Mesodermal cell (in vitro differentiated cells): ENCODE data around the gene SHC1.

Source experiments
- H3K27ac ChIP-seq: 2 replicates; pipeline ENCODE4 v1.7.0; 2013; ENCODE audit warnings: mild to moderate bottlenecking, low read depth, low read length, moderate library complexity; ENCODE audit not compliant: severe bottlenecking
- H3K36me3 ChIP-seq: 2 replicates; pipeline ENCODE4 v1.7.1; 2013; ENCODE audit warnings: mild to moderate bottlenecking, low read length, moderate library complexity; ENCODE audit not compliant: control insufficient read depth, insufficient read depth
- H3K4me1 ChIP-seq: one replicate; pipeline ENCODE4 v1.7.1; 2013; ENCODE audit warnings: mild to moderate bottlenecking, low read length; ENCODE audit not compliant: insufficient read depth, control insufficient read depth, poor library complexity, severe bottlenecking
- H3K4me3 ChIP-seq: 2 replicates; pipeline ENCODE4 v1.7.0; 2013; ENCODE audit warnings: low read length, control low read depth, mild to moderate bottlenecking; ENCODE audit not compliant: insufficient read depth, poor library complexity, severe bottlenecking; ENCODE audit errors: extremely low read depth
- H3K9me3 ChIP-seq: 2 replicates; pipeline ENCODE4 v1.7.1; 2013; ENCODE audit warnings: mild to moderate bottlenecking, low read length, moderate library complexity; ENCODE audit not compliant: control insufficient read depth
- WGBS, 2 experiments: methylation state at CpG; one replicate each; pipeline ENCODE4 v1.1.5; 2013; ENCODE audit warnings: missing lambda C conversion rate in 2 of 2; ENCODE audit not compliant: insufficient coverage in 2 of 2; 5-methylcytosine and 5-hydroxymethylcytosine counted together

Gene SHC1

DNA sequence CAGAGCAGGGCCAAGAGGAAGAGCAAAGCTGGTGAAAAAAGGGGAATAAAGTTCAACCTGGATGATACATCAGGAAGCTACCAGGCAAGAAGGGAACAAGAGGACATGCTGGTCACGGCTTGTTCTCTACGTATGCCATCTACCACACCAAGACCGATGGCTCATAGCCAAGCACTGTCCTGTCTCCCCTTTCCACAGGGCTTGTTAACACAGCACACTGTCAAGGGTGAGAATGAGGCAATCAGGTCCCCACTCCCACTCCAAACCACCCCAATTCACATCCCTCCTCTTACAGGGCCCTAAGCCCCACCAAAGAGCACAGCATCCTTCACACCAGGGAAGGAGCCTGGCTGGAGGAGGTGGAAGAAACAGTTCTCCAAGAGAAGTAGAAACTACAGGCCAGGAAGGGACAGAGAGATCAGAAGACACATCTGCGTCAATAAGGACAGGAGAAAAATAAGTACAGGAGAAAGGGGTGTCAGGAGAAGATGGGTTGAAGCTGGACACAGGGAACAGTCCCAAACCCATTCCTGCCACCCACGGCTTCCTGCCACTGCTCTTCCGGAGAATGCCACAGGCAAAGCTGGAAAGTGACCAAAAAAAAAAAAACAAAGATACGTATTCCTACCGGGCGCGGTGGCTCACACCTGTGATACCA is 923 bp upstream of the SHC1 start:
- no peaks in the 10 kb centered on the region for H3K9me3 ChIP-seq
- peaks cover 26% of the 10 kb centered on the region for H3K4me1 ChIP-seq
- H3K36me3 ChIP-seq, result peaks cover 41% of the 10 kb centered on the region
- 60 to 72% methylated on average over 4 to 10 of the region's 10 CpGs for WGBS, 2 experiments
- H3K27ac ChIP-seq, result peak overlapping the region; percentile 100
- H3K4me3 ChIP-seq, result peak overlapping the region; percentile 69

DNA sequence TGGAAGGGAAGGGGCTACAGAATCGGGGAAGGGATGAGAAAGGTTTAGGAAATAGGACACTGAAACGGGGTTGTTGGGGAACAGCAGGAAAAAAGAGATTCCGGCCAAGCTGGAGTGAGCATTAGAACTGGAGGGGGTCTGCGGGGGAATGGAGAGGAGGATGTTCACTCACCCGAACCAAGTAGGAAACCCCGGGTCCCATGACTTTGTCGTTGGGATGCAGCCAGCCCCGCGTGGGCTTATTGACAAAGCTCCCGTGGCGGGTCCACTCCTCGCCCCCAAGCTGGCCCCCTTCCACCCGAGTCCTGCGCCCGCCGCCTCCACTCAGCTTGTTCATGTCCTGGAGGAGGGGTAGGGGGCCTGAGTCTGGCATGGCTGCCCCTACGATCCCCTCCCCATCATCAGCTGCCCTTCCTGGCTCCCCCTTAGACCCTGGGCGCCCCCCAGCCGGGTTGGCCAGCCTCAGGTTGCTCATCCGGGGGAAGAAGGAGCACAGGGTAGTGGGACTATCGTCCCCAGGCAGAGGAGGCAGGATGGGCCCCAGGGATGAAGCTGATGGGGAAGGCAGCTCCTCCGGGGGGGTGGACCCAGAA is 591 bp downstream of the SHC1 start:
- Histone ChIP-seq H3K4me1 (peaks cover 20% of the 10 kb centered on the region), H3K27ac (peak overlapping the region; percentile 100), H3K4me3 (peak overlapping the region; percentile 69), H3K36me3 (peaks cover 49% of the 10 kb centered on the region), H3K9me3 (no peaks in the 10 kb centered on the region)
- WGBS, 2 experiments, result 0 to 1% methylated on average over 15 to 17 of the region's 22 CpGs

DNA sequence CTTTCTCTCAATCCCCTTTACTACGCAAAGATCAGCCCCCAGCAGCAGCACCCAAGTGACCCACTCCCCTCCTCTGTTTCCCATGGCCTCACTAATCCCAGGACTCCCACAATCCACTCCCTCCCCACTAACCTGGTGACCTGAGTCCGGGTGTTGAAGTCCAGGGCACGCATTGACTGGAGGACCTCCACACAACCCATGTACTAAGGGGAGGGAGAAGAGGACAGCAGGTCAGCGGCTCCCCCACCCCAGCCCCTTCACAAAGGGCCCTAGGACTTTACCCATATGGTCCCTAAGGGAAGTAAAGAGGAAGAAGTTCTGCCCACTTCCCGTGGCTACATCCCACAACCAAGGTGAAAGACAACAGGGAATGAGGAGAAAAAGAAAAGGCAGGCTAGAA is 1.3 kb downstream of the SHC1 start:
- H3K9me3 ChIP-seq, result no peaks in the 10 kb centered on the region
- no peak overlapping the region for H3K27ac ChIP-seq
- 22% methylated on average over 3 of the region's 5 CpGs; no CpG with 5 or more reads in 1 of the 2 experiments for WGBS, 2 experiments
- peaks cover 56% of the 10 kb centered on the region for H3K36me3 ChIP-seq
- peak overlapping the region; percentile 69 for H3K4me3 ChIP-seq
- peaks cover 20% of the 10 kb centered on the region for H3K4me1 ChIP-seq

DNA sequence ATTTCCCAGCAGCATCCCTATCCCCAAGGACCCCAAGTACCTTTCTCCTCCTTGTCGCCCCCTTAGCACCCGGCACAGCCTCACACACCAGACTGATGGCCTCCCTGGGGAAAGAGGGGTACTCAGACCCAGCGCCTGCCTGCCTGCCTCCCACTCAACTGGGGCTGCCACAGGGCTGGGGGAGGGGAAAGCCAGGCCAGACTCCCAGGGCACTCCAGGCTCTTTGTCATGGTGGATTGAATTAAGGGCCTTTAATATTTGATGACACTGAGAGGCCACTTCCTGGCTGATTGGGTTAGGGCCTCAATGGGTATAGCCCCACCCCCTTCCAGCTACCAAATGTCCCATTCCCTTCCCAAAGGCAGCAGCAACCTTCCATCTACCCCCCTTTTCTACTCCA is 1.8 kb downstream of the SHC1 start:
- no peaks in the 10 kb centered on the region for H3K9me3 ChIP-seq
- H3K27ac ChIP-seq, result no peak overlapping the region
- H3K4me1 ChIP-seq, result peaks cover 23% of the 10 kb centered on the region
- peak overlapping the region; percentile 69 for H3K4me3 ChIP-seq
- peaks cover 61% of the 10 kb centered on the region for H3K36me3 ChIP-seq
- WGBS, 2 experiments, result no CpG with 5 or more reads among the region's 3 CpGs

DNA sequence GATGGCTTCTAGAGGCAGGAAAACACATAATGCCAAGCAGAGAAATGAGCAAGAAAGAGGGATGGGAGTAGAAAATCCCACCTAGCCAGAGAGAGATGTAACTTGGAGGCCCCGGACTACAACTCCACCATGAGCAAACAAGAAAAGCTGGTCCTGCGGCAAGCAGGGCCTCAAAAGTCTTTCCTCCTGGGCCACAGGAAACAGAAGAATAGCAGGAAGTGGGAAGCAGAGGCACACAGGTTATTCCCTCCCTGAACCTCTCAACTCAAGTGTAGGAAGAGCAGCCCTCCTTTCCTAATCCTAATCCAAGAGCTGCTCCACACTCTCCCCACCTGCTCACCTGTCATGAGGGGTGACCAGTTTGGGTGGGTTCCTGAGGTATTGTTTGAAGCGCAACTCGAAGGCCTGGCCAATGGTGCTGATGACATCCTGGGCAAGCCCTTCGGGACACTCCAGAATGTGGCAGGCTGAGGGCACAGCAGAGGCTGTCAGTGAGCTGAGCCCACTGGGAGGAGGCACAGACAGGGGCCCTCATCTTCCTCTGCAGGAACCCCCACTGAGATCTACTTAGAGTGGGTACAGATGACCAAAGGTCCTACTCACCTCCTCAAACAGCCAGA is 3.1 kb downstream of the SHC1 start:
- H3K4me1 ChIP-seq, result peaks cover 36% of the 10 kb centered on the region
- H3K36me3 ChIP-seq, result peaks cover 73% of the 10 kb centered on the region
- no peak overlapping the region for H3K4me3 ChIP-seq
- no peak overlapping the region for H3K27ac ChIP-seq
- H3K9me3 ChIP-seq, result no peaks in the 10 kb centered on the region
- WGBS, 2 experiments, result 96 to 97% methylated on average over 3 to 4 of the region's 5 CpGs

DNA sequence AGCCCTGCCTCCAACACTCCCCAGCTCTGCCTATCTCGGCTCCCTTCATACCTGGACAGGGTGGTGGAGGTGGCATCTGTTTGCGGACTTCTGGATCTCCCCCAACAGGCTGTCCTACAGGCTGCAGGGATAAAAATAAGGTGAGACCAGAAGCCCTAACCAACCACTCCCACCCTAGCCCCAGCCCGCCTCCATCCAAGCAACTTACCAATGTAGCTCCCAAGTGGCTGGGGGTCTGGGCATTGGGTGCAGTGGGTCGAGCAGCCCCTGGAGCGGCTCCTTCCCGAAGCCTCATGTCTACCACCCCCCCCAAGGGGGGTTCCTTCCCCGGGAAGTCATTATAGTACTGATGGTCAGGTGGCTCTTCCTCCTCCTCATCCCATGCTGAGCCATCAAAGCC is 4.4 kb downstream of the SHC1 start:
- no peak overlapping the region for H3K4me3 ChIP-seq
- WGBS, 2 experiments, result no CpG with 5 or more reads among the region's 7 CpGs
- H3K4me1 ChIP-seq, result peaks cover 30% of the 10 kb centered on the region
- no peaks in the 10 kb centered on the region for H3K9me3 ChIP-seq
- no peak overlapping the region for H3K27ac ChIP-seq
- H3K36me3 ChIP-seq, result peaks cover 75% of the 10 kb centered on the region

DNA sequence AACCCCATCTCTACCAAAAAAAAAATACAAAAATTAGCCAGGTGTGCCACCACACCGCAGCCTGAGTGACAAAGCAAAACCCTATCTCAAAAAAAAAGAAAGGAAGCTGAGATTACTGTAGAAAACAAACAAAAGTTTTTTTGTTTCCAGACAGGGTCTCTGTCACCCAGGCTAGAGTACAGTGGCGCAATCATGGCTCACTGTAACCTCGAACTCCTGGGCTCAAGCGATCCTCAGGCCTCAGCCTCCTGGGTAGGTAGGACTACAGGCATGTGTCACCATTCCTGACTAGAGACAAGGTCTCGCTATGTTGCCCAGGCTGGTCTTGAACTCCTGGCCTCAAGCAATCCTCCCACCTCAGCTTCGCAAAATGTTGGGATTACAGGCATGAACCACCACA is 6.2 kb downstream of the SHC1 start:
- Histone ChIP-seq H3K36me3 (peaks cover 76% of the 10 kb centered on the region), H3K9me3 (no peaks in the 10 kb centered on the region), H3K4me3 (no peak overlapping the region), H3K27ac (no peak overlapping the region), H3K4me1 (peaks cover 34% of the 10 kb centered on the region)
- WGBS, 2 experiments, result 90 to 95% methylated on average over 3 to 5 of the region's 6 CpGs

DNA sequence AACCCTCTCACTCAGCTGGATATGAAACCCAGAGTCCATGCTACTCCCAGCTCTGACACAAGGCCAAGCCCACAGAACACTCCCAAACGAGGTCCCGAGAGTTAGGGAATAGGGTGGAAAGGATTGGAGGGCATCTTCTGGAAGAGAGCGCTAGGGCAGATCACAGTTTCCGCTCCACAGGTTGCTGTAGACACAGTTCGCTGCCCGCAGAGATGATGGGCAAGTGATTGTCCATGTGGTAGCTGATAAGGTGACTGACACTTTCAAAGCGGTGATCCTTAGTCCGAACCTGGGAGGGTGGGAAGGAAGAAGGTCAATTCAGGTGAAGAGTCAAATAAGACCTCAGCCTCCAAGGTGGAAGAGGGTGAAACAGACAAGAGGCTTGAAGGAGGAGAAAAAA is 6.9 kb downstream of the SHC1 start:
- peaks cover 76% of the 10 kb centered on the region for H3K36me3 ChIP-seq
- no peak overlapping the region for H3K4me3 ChIP-seq
- H3K27ac ChIP-seq, result no peak overlapping the region
- H3K9me3 ChIP-seq, result no peaks in the 10 kb centered on the region
- H3K4me1 ChIP-seq, result peaks cover 34% of the 10 kb centered on the region
- 94 to 98% methylated on average over 6 to 7 of the region's 8 CpGs for WGBS, 2 experiments

DNA sequence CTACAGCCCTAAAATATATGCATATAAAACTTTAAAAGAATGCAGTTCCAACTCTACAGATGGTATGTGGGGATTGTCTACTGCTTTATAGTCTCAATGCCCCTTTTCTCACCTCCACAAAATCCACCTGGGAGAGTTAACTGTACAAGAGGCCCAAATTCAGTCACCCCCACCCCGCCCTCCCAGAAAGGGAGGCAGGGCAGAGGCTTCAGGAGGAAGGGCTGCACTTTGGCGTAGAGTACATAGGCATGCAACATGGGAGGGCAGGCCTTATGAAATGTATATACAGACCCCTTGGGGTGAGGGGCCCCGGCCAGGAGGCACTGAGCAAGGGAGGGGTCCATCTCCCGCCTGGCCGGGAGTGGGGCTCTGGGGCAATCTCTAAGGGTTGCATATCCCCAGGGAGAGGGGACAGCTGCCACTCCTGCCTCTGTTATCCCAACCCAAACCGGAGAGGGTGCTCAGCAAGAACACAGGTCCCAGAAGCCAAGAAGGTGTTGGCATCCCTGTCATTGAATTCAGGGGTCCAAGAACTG is 7.7 kb downstream of the SHC1 start:
- Histone ChIP-seq H3K4me1 (peaks cover 30% of the 10 kb centered on the region), H3K4me3 (no peak overlapping the region), H3K9me3 (no peaks in the 10 kb centered on the region), H3K27ac (peak overlapping the region; percentile 88), H3K36me3 (peaks cover 76% of the 10 kb centered on the region)
- 75 to 86% methylated on average over 4 to 5 of the region's 6 CpGs for WGBS, 2 experiments

DNA sequence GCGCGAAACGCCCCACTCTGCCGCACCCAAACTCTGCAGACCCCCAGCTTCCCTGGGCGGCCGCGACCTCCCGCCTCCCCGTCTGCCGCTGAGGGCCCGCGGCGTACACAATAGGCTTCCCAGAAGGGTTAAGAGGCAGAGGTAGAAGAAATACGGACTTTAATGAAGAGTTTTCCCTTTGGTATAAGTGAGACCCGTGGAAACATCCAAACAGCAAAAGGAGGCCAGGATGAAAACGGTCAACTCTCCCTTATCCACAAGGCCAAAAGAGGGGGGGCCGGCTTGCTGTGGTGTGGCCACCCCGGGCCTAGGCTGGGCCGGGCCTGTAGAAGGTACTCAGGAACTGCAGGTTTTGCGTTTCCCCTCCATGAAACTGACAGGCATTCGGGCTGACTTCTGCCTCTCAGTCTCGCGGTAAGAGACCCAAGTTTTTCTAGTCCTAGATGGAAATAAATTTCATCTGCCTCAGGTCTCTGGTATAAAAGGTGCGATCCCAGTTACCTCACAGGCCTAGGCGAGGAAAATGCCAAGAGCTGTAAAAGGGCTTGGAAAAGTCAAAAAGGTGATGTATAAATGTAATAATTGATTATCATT is 8.3 kb downstream of the SHC1 start:
- Histone ChIP-seq H3K4me1 (peaks cover 32% of the 10 kb centered on the region), H3K36me3 (peaks cover 74% of the 10 kb centered on the region), H3K9me3 (no peaks in the 10 kb centered on the region), H3K27ac (peak overlapping the region; percentile 88), H3K4me3 (peak overlapping the region; percentile 80)
- 21 to 34% methylated on average over 12 to 17 of the region's 25 CpGs for WGBS, 2 experiments
